Activated CD8-positive, alpha-beta T cell treated with anti-CD3 and anti-CD28 coated beads for 36 hours (primary cell): ENCODE results near the gene CEP85L. TPM values are rescaled to one million over a fixed set of nuclear protein-coding genes. Genes with fewer than 3 reads are reported as not detected.
"Not testable (repeated sequence)": the region's sequence is repeated elsewhere in the genome, so short reads cannot be mapped to it uniquely, and the experiment has no call there.

Source experiments
- ATAC-seq: fragments of 200-7000 bp; cut with Tn5 transposase; one replicate; pipeline ENCODE4 v1.10.0; 2021; ENCODE audit warnings: mild to moderate bottlenecking, moderate library complexity
- CTCF ChIA-PET: fragments of 350-600 bp; sonication (Branson Sonifier 250); formaldehyde crosslinking; loops from one replicate; lab custom pipeline; 2021; ENCODE audit warnings: antibody characterized with exemption; lab: Charles Lee
- POLR2A ChIA-PET: fragments of 350-600 bp; sonication (Branson Sonifier 250); formaldehyde crosslinking; loops from one replicate; lab custom pipeline; 2021; ENCODE audit warnings: antibody characterized with exemption; lab: Charles Lee
- DNase-seq: peaks from one replicate; pipeline ENCODE4 v3.0.0-alpha.2; 2020
- H3K27ac Mint-ChIP-seq: one replicate; pipeline ENCODE4 v1.8.0; 2021; ENCODE audit warnings: mild to moderate bottlenecking, mixed read lengths
- H3K27me3 Mint-ChIP-seq: one replicate; pipeline ENCODE4 v1.8.0; 2021; ENCODE audit warnings: mixed read lengths
- H3K36me3 Mint-ChIP-seq: one replicate; pipeline ENCODE4 v1.8.0; 2021; ENCODE audit warnings: low read depth, mixed read lengths
- H3K4me1 Mint-ChIP-seq: one replicate; pipeline ENCODE4 v1.8.0; 2021; ENCODE audit warnings: low read depth, mixed read lengths
- H3K4me3 Mint-ChIP-seq: one replicate; pipeline ENCODE4 v1.8.0; 2021; ENCODE audit warnings: mild to moderate bottlenecking, moderate library complexity, mixed read lengths
- H3K9me3 Mint-ChIP-seq: one replicate; pipeline ENCODE4 v1.8.0; 2021; ENCODE audit warnings: mixed read lengths
- intact Hi-C: fragments of 100-400 bp; cut with micrococcal nuclease; formaldehyde crosslinking; loops from one replicate; pipeline ENCODE4 v1.10.0; 2022
- total RNA-seq, 2 experiments: library from RNA; stranded (reverse); gene quantifications; one replicate each; pipeline ENCODE4 v1.2.3, GENCODE V29; 2021
- TF ChIP-seq, protein P1 (sequence below): fragments of 200-600 bp; IDR thresholded peaks from one replicate; pipeline ENCODE4 v1.8.0; 2022; ENCODE audit warnings: antibody characterized with exemption, mild to moderate bottlenecking

Gene CEP85L
- total RNA-seq, 2 experiments from 2014 or later: 39.6 to 40.3 TPM

DNA sequence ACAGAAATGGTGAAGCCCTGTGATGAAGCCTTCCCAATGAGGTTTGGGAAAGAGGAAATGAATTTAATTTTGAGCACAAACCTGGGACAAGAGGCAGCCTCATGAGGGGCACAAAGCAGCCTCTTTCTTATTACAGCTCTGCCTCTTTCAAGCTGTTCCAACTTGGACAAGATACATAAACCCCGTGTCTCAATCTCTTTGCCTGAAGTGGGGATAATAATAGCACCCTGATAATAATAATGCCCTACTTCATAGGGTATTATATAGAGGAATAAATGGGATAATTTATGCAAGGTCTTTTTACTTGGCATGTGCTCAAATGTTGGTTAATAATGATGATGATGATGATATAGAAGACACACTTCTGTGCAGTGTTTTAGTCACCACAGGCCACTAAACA, 194.4 kb downstream of the CEP85L start:
- CTCF ChIA-PET: no interaction called here
- ATAC-seq: no peak
- H3K27me3 Mint-ChIP-seq: no peaks in the 10 kb centered on the region

DNA sequence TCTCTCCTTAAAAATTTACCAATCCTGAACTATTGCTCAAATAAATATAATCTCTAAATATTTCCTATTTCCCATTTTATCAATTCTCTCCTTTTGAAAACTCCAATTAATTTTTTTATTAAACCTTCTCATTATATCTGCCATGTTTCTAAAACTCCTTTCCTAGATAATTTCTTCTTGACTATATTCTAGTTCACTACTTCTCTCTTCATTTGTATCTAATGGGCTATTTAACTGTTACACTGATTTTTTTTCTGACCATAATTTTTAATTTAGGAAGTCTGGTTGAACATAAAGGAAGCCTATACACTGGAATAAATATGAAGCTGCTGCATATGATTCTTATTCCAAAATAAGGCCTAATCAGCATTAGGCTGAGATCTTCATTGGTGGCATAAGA, 199.6 kb downstream of the CEP85L start:
- POLR2A ChIA-PET: no interaction called here
- TF ChIP-seq, protein P1, sequence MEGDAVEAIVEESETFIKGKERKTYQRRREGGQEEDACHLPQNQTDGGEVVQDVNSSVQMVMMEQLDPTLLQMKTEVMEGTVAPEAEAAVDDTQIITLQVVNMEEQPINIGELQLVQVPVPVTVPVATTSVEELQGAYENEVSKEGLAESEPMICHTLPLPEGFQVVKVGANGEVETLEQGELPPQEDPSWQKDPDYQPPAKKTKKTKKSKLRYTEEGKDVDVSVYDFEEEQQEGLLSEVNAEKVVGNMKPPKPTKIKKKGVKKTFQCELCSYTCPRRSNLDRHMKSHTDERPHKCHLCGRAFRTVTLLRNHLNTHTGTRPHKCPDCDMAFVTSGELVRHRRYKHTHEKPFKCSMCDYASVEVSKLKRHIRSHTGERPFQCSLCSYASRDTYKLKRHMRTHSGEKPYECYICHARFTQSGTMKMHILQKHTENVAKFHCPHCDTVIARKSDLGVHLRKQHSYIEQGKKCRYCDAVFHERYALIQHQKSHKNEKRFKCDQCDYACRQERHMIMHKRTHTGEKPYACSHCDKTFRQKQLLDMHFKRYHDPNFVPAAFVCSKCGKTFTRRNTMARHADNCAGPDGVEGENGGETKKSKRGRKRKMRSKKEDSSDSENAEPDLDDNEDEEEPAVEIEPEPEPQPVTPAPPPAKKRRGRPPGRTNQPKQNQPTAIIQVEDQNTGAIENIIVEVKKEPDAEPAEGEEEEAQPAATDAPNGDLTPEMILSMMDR: no peak
- ATAC-seq (no peak), DNase-seq (no peak)
- Mint-ChIP-seq H3K27ac (no peak overlapping the region), H3K27me3 (no peaks in the 10 kb centered on the region), H3K36me3 (peaks cover 11% of the 10 kb centered on the region), H3K4me1 (no peaks in the 10 kb centered on the region), H3K9me3 (peaks cover 34% of the 10 kb centered on the region), H3K4me3 (no peak overlapping the region)
- intact Hi-C loops: no loop called here
- CTCF ChIA-PET: no interaction called here

More for the DNA sequence above, 194.4 kb downstream of the CEP85L start:
- TF ChIP-seq, protein P1: no peak
- Mint-ChIP-seq H3K9me3 (peaks cover 19% of the 10 kb centered on the region), H3K4me1 (no peaks in the 10 kb centered on the region), H3K4me3 (no peak overlapping the region), H3K36me3 (peaks cover 7% of the 10 kb centered on the region), H3K27ac (no peak overlapping the region)
- DNase-seq: no peak
- POLR2A ChIA-PET: no interaction called here
- intact Hi-C loops: no loop called here

DNA sequence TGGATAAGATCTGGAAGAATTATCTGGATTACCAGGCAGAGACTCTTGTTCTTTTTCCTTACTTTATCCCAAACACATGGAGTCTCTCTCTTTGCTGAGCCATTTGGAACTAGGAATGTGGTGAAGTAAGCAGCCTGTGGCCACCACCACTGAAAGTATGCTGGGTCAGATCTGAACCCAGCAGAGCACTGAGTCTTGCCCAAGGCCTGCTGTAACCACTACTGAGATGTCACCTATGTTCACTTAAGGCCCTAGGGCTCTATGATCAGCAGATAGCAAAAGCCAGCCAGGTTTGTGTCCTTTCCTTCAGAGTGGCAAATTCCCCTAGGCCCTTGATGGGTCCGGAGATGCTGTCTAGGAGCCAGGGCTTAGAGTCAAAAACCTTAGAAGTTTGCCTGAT, 206.6 kb downstream of the CEP85L start:
- Mint-ChIP-seq H3K4me1 (no peaks in the 10 kb centered on the region), H3K9me3 (peaks cover 36% of the 10 kb centered on the region), H3K27me3 (no peaks in the 10 kb centered on the region), H3K27ac (no peak overlapping the region), H3K4me3 (no peak overlapping the region), H3K36me3 (peaks cover 22% of the 10 kb centered on the region)
- TF ChIP-seq, protein P1: no peak
- intact Hi-C loops: no loop called here
- DNase-seq (no peak), ATAC-seq (no peak)
- ChIA-PET CTCF (no interaction called here), POLR2A (no interaction called here)

DNA sequence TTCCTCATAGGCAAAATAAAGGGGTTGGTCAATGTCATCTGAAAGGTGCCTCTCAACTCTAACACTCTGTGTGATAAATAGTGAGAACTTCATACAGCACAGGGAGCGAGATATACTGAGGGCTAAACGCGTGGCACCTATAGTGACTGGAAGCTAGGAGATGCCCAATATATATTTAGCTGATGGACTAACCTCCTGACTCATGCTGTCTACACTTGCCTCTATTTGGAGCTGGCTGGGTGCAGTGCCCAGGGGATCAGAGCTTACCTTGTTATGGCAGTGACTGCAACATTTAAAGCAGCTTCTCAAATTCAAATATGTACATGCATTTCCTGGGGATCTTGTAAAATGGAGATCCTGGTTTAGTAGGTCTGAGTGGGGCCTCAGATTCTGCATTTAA, 214.9 kb downstream of the CEP85L start:
- ATAC-seq (no peak), DNase-seq (no peak)
- no peak overlapping the region for H3K4me3 Mint-ChIP-seq
- peaks cover 45% of the 10 kb centered on the region for H3K9me3 Mint-ChIP-seq
- POLR2A ChIA-PET: no interaction called here
- H3K4me1 Mint-ChIP-seq: no peaks in the 10 kb centered on the region
- TF ChIP-seq, protein P1: no peak
- peaks cover 15% of the 10 kb centered on the region for H3K36me3 Mint-ChIP-seq
- CTCF ChIA-PET: no interaction called here
- intact Hi-C loops: no loop called here
- H3K27ac Mint-ChIP-seq: no peak overlapping the region
- no peaks in the 10 kb centered on the region for H3K27me3 Mint-ChIP-seq

DNA sequence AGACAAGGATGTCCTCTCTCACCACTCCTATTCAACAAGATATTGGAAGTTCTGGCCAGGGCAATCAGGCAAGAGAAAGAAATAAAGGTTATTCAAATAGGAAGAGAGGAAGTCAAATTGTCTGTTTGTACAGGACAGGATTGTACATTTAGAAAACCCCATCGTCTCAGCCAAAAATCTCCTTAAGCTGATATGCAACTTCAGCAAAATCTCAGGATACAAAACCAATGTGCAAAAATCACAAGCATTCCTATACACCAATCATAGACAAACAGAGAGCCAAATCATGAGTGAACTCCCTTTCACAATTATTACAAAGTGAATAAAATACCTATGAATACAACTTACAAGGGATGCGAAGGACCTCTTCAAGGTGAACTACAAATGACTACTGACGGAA, 217.2 kb downstream of the CEP85L start:
- Mint-ChIP-seq H3K9me3 (peaks cover 32% of the 10 kb centered on the region), H3K36me3 (peaks cover 20% of the 10 kb centered on the region)
- DNase-seq, intact Hi-C loops, H3K27me3 Mint-ChIP-seq, H3K4me1 Mint-ChIP-seq, ATAC-seq, POLR2A ChIA-PET, H3K27ac Mint-ChIP-seq, H3K4me3 Mint-ChIP-seq, CTCF ChIA-PET: not testable (repeated sequence)

DNA sequence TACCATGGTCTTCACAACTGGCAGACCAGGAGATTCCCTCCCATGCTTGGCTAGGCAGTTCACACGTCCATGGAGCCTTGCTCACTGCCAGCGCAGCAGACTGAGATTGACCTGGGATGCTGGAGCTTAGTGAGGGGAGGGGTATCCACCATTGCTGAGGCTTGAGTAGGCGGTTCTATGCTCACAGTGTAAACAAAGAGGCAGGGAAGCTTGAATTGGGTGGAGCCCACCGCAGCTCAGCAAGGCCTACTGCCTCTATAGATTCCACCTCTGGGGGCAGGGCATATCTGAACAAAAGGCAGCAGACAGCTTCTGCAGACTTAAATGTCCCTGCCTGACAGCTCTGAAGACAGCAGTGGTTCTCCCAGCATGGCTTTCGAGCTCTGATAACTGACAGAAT, 230.1 kb downstream of the CEP85L start:
- DNase-seq, intact Hi-C loops, H3K4me3 Mint-ChIP-seq, ATAC-seq, POLR2A ChIA-PET, CTCF ChIA-PET, H3K27ac Mint-ChIP-seq, H3K4me1 Mint-ChIP-seq, H3K27me3 Mint-ChIP-seq: not testable (repeated sequence)
- peaks cover 25% of the 10 kb centered on the region for H3K9me3 Mint-ChIP-seq
- H3K36me3 Mint-ChIP-seq: peaks cover 33% of the 10 kb centered on the region
